BJ (cell line): Measurements from ENCODE around the gene SMIM10L2A. TPM values are rescaled to one million over a fixed set of nuclear protein-coding genes. Genes with fewer than 3 reads are reported as not detected.
"Not testable (repeated sequence)": the region's sequence is repeated elsewhere in the genome, so short reads cannot be mapped to it uniquely, and the experiment has no call there.

Experiments
- CTCF ChIA-PET: fragments of 350-600 bp; formaldehyde crosslinking; extraction: SDS; loops from one replicate; lab custom pipeline; 2021; ENCODE audit warnings: antibody characterized with exemption, inconsistent platforms; lab: Yijun Ruan, JAX
- POLR2A ChIA-PET: fragments of 300-600 bp; sonication (Branson Sonifier 250); formaldehyde crosslinking; extraction: SDS; loops from one replicate; lab custom pipeline; 2021; ENCODE audit warnings: antibody characterized with exemption; lab: Charles Lee
- DNase-seq: peaks from one replicate; pipeline ENCODE4 v3.0.0-alpha.2; 2011; ENCODE audit warnings: low read depth
- H3K27me3 ChIP-seq: 2 replicates; pipeline ENCODE4 v1.6.0; 2011; ENCODE audit warnings: low read length; ENCODE audit not compliant: control insufficient read depth, insufficient read depth
- H3K36me3 ChIP-seq: 2 replicates; pipeline ENCODE4 v1.5.1; 2011; ENCODE audit warnings: low read length; ENCODE audit not compliant: control insufficient read depth, insufficient read depth
- H3K4me3 ChIP-seq: 2 replicates; pipeline ENCODE4 v1.5.1; 2011; ENCODE audit warnings: low read depth, mild to moderate bottlenecking, control low read depth, low read length
- polyA plus RNA-seq: library from polyadenylated mRNA; depleted of rRNA; stranded (reverse); fragments of >200 nt; gene quantifications from 2 replicates; pipeline ENCODE4 v1.2.3, GENCODE V29; 2011
- TF ChIP-seq, protein P1 (sequence below): IDR thresholded peaks from 2 replicates; pipeline ENCODE4 v1.5.1; 2011; ENCODE audit warnings: low read depth, mild to moderate bottlenecking, control low read depth, inconsistent platforms, low read length, moderate library complexity; ENCODE audit not compliant: insufficient read depth

SMIM10L2A gene
- polyA plus RNA-seq, 1 experiment, result 0.05 TPM

DNA sequence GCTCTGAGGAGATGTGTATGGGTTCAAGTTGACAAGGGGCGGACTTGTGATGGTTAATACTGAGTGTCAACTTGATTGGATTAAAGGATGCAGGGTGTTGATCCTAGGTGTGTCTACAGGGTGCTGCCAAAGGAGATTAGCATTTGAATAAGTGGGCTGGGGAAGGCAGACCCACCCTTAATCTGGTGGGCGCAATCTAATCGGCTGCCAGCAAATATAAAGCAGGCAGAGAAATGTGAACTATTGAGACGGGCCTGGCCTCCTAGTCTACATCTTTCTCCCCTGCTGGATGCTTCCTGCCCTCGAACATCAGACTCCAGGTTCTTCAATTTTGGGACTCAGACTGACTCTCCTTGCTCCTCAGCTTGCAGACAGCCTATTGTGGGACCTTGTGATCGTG lies 26.7 kb upstream of the SMIM10L2A start:
- TF ChIP-seq, protein P1, sequence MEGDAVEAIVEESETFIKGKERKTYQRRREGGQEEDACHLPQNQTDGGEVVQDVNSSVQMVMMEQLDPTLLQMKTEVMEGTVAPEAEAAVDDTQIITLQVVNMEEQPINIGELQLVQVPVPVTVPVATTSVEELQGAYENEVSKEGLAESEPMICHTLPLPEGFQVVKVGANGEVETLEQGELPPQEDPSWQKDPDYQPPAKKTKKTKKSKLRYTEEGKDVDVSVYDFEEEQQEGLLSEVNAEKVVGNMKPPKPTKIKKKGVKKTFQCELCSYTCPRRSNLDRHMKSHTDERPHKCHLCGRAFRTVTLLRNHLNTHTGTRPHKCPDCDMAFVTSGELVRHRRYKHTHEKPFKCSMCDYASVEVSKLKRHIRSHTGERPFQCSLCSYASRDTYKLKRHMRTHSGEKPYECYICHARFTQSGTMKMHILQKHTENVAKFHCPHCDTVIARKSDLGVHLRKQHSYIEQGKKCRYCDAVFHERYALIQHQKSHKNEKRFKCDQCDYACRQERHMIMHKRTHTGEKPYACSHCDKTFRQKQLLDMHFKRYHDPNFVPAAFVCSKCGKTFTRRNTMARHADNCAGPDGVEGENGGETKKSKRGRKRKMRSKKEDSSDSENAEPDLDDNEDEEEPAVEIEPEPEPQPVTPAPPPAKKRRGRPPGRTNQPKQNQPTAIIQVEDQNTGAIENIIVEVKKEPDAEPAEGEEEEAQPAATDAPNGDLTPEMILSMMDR, result no peak
- ChIA-PET CTCF (no interaction called here), POLR2A (no interaction called here)
- no peaks in the 10 kb centered on the region for H3K27me3 ChIP-seq
- no peak overlapping the region for H3K4me3 ChIP-seq
- no peak for DNase-seq
- no peaks in the 10 kb centered on the region for H3K36me3 ChIP-seq

DNA sequence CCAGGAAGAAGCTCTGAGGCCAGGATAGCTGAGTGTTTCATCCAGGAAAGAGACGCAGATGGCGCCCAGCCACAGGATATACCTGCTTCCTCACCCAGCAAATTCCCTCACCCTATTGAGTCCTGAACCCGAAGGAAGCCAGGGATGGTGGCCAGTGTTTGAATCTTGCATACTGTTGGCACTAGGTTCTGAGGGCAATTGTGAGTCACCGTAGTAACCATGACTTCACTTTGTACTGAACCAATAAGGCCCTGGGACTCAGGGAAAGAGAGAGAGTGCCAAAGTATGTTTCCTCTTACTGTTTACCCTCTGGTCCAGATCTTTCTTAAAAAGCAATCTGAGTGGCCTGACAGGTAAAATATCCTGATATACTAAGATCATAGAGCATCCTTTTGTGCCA lies 25.6 kb upstream of the SMIM10L2A start:
- H3K4me3 ChIP-seq, result no peak overlapping the region
- ChIA-PET CTCF (no interaction called here), POLR2A (no interaction called here)
- DNase-seq, result no peak
- TF ChIP-seq, protein P1, result no peak
- no peaks in the 10 kb centered on the region for H3K36me3 ChIP-seq
- H3K27me3 ChIP-seq, result no peaks in the 10 kb centered on the region

DNA sequence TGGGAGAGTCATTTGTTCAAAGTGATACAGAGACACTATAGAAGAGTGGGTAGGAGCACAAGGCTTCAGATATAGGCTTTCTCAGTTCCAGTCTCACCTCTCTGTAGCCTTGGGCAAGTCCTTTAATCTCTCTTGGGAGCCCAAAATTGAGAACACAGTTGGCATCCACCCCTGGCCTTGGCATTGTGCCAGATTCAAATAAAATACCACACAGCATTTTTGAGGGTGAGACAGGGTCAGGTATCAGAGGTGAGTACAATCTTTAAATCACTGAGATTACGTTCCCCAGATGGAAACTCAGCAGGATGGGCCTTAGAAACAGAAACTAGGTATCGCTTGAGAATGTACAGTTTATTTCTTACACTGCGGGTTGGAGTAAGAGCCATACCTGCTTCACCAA lies 25.2 kb upstream of the SMIM10L2A start:
- no peak for DNase-seq
- TF ChIP-seq, protein P1, result no peak
- ChIA-PET CTCF (no interaction called here), POLR2A (no interaction called here)
- no peak overlapping the region for H3K4me3 ChIP-seq
- H3K27me3 ChIP-seq, result no peaks in the 10 kb centered on the region
- H3K36me3 ChIP-seq, result no peaks in the 10 kb centered on the region

DNA sequence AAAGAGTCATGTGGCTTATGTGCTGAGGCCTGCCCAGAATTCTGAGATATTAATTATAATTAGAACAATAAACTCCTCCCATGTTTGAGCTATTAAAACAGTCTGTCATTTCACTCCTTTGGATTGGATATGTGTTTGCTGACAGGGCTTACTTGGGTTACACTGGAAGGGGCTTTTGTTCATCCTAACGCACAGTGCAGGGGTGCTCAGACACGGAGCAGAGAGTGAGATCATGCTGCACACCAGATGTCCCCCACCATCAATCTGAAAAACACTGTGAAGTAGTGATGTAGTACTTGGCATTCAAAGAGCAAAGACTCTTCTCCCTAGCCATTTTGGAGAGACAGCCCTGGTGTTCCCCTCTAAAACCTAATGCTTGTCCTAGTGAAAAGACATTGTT lies 24.1 kb upstream of the SMIM10L2A start:
- ChIA-PET CTCF (no interaction called here), POLR2A (no interaction called here)
- no peak for DNase-seq
- no peaks in the 10 kb centered on the region for H3K27me3 ChIP-seq
- no peaks in the 10 kb centered on the region for H3K36me3 ChIP-seq
- H3K4me3 ChIP-seq, result no peak overlapping the region
- TF ChIP-seq, protein P1, result no peak

DNA sequence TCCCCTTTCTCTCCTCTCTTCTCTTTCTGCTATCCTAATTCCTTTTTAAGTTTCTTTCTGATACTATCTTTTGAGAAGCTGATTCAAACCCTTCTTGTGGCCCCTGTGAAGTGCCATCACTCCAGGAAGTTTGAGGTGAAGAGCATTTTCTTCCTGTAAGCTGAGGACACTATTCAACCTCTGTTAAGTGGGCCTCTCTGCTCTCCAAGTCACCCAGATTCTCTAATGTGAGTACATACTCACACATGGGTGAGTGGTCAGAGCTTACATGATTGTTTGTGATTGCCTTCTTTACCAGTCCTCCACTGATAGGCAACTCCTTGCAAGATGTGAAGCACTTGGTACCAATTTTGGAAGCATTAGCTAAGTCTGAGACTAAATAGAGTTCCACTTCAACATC lies 18.4 kb upstream of the SMIM10L2A start:
- H3K27me3 ChIP-seq, result no peaks in the 10 kb centered on the region
- TF ChIP-seq, protein P1, result no peak
- H3K4me3 ChIP-seq, result no peak overlapping the region
- ChIA-PET CTCF (no interaction called here), POLR2A (no interaction called here)
- H3K36me3 ChIP-seq, result no peaks in the 10 kb centered on the region
- no peak for DNase-seq

DNA sequence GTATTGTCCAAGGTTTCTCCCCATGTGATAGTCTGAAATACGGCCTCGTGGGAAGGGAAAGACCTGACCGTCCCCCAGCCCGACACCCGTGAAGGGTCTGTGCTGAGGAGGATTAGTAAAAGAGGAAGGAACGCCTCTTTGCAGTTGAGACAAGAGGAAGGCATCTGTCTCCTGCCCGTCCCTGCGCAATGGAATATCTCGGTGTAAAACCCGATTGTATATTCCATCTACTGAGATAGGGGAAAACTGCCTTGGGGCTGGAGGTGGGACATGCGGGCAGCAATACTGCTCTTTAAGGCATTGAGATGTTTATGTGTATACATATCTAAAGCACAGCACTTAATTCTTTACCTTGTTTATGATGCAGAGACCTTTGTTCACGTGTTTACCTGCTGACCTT lies 15.3 kb upstream of the SMIM10L2A start:
- CTCF ChIA-PET, result interaction anchor here (0.6 kb wide), 1 partner anchor 79 kb away, joined by 3 read pairs; no protein-coding TSS in a partner anchor
- POLR2A ChIA-PET, H3K4me3 ChIP-seq, H3K36me3 ChIP-seq, DNase-seq, H3K27me3 ChIP-seq: not testable (repeated sequence)
